HK-2 (cell line): ENCODE data around the gene MCTP2.

Source experiments
- DNase-seq: peaks from one replicate; pipeline ENCODE4 v3.0.0-alpha.2; 2018; ENCODE audit not compliant: unreplicated experiment

Gene MCTP2

GRCh38 chr15:94526071-94526689 is 294.8 kb downstream of the MCTP2 start:
- DNase-seq: no peak

GRCh38 chr15:94532226-94532625 is 300.9 kb downstream of the MCTP2 start:
- DNase-seq: no peak
